ENCODE measurements around the gene TARBP2.
"Not testable (repeated sequence)": the region's sequence is repeated elsewhere in the genome, so short reads cannot be mapped to it uniquely, and the experiment has no call there.

Gene TARBP2

GRCh38 chr12:53476769-53477209 lies 24.3 kb upstream of the TARBP2 start:
- DNase-seq (ENCODE audit: low read depth) = no peak
- peak; percentile 31; the same call in 1 of the 2 replicates for TF ChIP-seq CTCF (conservative IDR thresholded peaks at IDR 0.05; ENCODE audit: low read length)
- no peak overlapping the region for H3K4me3 ChIP-seq (ENCODE audit: low read length)

DNA sequence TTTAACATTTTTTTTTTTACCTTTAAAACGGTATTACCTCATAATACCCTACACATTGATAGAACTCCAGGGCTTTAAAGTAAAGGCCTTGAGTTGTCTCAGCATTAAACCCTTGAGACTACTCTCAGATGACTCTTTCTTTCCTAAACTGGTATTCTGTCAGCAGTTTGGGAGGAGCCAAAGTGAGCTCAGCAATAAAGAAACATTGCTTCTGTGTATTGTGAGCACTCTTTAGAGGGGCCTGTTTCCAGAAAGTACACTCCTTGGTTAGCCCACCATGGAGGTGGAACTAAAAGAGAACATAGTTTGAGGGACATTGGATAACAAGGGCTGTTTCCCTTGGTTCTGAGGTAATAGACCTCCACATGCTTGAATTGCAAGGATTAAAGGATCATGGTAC lies 22.2 kb upstream of the TARBP2 start:
- TF ChIP-seq CTCF (conservative IDR thresholded peaks at IDR 0.05; ENCODE audit: low read length) = no peak
- no peak for DNase-seq (ENCODE audit: low read depth)
- H3K4me3 ChIP-seq (ENCODE audit: low read length) = no peak overlapping the region

GRCh38 chr12:53479331-53479730 lies 21.8 kb upstream of the TARBP2 start:
- H3K4me3 ChIP-seq (ENCODE audit: low read length) = no peak overlapping the region
- DNase-seq (ENCODE audit: low read depth) = no peak
- no peak for TF ChIP-seq CTCF (conservative IDR thresholded peaks at IDR 0.05; ENCODE audit: low read length)

DNA sequence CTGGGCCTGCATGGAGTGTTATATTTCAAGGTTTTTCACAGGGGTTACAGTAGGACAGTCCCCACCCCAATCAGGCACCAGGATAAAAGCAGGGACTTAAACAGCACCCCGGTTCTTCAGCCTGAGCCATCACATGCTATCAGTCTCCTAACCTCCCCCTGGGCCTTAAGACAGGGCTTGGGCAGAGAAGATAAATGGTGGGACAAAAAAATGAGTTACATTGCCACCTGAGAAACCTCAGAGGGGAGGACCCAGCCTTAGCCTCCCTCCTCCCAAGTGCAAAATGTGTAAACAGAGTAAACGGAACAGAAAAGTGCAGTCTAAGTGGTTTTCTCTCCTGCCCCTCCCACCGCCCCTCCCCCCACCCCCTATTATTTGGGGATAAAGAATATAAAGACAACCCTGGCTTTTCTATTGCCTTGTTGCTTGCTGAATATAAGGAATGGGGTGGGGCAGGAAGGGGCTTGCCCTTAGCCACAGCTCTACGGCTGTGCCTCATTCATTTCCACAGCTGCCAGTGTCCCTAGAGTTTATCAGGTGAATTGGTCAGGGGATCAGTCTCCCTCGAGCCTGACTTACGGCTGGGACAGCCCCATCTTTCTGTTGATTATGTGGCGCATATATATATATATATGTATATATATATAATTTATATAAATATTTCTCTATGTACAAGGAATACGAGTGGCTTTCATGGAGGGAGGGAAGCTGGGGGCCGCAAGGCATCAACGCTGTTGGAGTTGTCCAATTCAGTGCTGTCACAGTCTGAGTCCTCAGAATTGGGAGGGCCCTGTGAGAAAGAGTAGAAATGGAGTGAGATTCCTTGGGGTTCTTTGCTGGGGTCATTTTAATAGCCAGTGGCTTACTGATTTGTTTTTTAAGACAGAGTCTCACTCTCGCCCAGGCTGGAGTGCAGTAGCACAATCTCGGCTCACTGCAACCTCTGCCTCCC lies 20.3 kb upstream of the TARBP2 start:
- no peak for DNase-seq (ENCODE audit: low read depth)
- no peak overlapping the region for H3K4me3 ChIP-seq (ENCODE audit: low read length)
- no peak for TF ChIP-seq CTCF (conservative IDR thresholded peaks at IDR 0.05; ENCODE audit: low read length)

DNA sequence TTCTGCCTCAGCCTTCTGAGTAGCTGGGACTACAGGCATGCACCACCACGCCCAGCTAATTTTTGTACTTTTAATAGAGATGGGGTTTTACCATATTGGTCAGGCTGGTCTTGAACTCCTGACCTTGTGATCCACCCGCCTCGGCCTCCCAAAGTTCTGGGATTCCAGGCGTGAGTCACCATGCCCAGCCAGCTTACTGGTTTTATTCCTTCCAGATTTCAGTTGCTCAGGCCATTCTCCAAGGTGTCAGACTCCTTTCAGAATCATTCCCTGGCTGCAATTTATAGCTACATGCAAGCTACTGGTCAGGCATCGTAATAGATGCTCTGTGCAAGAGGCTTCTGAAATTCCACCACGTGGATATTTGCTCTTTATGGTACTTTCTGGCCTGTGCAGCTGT lies 19.6 kb upstream of the TARBP2 start:
- H3K4me3 ChIP-seq (ENCODE audit: low read length) = not testable (repeated sequence)
- peak; percentile 80 for DNase-seq (ENCODE audit: low read depth)

- H3K4me3 ChIP-seq (ENCODE audit: low read length) = no peak overlapping the region
- DNase-seq (ENCODE audit: low read depth) = no peak
- TF ChIP-seq CTCF (conservative IDR thresholded peaks at IDR 0.05; ENCODE audit: low read length) = peak; percentile 27
These were observed 19.0 kb upstream of the TARBP2 start for GRCh38 chr12:53481939-53482586.

- TF ChIP-seq CTCF (conservative IDR thresholded peaks at IDR 0.05; ENCODE audit: low read length) = no peak
- no peak overlapping the region for H3K4me3 ChIP-seq (ENCODE audit: low read length)
- DNase-seq (ENCODE audit: low read depth) = no peak
These were observed 18.4 kb upstream of the TARBP2 start for GRCh38 chr12:53482626-53483168.
